HG03432 (cell line): ENCODE data around the gene TNS1.

Experiments
- ATAC-seq: cut with Tn5 transposase; IDR thresholded peaks from one replicate; pipeline ENCODE4 v1.9.1; 2021; ENCODE audit warnings: mild to moderate bottlenecking, moderate library complexity; ENCODE audit not compliant: unreplicated experiment

The TNS1 gene

DNA sequence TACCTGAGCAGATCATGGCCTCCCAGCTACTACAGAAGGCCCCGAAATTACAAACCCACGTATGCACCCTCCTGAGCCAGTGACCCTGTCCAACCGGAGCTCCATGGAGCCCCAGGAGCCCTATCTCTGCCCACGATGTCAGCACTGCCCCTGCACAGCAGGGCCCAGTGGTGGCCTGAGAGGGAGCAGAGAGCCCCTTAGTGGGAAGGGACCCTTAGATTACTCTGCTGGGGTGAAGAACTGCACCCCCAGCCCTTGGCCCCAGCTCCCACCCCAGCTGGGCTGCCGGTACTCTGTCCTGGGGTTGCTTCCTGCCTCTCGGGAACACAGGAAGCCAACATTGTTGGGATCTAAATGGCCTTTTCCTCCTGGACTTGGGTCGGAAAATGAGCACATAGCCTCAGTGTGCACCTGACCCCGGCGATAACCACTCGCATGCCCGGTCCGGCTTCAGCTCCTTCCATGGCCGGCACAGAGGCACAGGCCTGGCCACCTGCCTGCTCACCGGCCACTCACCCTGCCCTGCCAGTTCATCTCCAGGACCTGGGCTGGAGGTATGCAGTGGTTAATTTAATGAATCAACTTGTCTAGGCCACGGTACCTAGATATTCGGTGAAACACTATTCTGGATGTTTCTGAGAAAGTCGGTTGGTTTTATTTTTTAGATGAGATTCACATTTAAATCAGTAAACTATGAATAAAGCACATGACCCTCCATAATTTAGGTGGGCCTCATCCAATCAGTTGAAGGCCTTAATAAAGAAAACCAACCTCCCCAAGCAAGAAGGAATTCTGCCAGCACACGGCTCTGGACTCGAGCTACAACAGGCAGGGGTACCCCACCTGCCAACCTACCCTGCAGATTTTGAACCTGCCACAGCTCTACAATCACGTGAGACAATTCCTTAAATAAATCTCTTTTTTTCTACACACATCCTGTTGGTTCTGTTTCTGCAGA is 19.2 kb downstream of the TNS1 start:
- ATAC-seq, result no peak

DNA sequence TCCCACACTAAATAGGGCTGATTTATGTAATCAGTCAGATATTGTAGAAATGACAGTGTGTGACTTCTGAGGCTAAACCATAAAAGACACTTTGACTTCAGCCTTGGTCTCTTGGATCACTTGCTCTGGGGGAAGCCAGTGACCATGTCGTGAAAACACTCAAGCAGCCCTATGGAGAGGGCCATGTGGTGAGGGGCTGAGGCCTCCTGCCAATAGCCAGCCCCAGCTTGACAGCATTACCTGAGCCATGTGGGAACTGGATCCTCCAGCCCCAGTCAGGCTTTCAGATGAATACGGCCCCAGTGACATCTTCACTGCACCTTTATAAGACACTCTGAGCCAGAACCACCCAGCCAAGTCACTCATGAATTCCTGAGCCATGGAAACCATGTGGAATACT is 20.8 kb downstream of the TNS1 start:
- no peak for ATAC-seq

DNA sequence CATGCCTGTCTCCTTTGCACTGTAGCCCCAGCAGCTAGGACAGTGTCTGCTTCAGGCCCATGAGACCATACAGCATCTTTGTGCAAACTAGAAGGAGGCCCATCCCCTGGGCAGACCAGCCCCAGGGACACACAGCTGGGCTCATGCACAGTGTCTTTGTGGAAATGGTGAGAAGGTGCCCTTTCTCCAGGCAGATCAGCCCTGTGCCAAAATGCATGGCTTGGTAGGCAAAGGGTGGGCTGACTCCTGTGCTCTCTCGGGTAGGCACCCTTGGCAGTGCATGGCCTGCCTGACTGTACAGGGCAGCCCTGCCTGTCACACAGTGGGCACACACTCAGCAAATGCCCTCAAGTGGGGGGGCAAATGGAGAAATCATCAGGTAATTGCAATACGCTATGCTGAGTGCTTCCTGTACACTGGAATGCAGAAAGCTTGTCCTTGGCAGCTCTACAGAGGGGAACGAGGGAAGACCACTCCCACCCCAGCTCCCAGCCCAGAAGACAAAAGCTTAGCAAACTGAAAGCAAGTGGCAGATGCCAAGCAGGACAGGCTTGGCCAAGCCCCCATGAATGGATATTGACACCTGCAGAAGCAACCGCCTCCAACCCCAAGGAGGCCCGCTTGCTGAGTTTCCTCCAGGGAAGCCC is 21.6 kb downstream of the TNS1 start:
- ATAC-seq, result no peak

DNA sequence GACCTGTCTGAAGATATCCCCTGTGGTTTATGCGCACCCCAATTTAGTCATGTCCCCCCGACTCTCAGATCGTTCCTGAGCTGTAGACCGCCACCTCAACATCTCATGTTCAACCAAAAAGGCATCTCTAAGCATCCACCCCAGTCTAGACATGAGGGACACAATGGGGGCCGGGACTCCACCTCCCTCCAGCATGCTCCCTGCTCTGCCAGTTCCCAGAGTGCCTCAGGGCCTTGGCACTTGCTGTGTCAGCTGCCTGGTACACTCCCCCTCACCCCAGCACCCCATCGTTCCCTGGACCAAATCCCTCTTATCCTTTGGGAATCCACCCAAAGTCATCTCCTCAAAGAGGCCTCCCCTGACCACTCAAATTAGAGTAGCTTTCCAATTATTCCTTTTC is 22.2 kb downstream of the TNS1 start:
- ATAC-seq, result no peak

DNA sequence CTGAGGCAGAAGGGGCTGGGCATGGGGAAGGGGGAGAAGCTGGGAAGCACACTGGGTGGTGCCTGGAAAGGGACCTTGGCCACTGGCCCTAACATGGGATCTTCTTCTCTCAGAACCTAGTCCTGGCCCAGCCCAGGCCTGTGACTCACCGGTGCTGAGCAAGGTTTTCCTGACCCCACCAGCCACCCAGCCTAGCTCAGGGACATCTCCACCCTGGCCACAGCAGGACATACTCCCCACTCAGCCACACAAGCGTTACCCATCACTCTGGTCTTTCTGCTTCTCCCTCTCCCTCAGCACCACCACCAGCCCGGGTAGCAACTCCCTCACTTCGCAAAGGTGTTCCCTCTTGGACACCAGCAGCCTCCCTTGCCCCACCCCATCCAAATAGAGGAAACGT is 22.8 kb downstream of the TNS1 start:
- ATAC-seq, result no peak

DNA sequence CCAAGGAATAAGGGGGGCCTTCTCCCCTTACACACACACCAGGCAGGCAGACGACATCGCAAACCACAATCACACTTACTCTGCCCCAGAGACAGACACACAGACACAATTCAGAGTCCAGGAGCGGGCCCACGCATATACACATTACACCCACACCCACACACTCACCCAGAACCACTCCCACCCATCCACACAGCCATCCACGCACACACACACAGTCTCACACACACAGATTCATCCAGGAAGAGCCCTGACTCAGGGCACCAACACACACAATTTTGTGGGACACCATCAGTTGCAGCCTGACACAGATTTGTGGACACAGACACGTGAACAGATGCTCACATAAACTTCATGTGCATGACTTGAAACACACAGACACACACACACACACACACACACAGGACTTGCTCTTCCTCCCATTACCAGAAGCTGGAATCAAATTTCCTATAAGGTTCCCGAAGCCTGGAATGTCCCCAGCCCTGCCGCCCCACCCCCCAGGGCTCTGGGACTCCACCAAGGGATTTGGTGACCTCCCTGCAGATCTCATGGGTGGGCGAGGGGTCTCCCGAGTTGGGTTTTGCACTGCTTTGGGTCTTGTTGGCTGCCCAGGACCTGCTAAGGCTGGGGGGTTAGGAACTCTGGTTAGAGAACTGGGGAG is 23.5 kb downstream of the TNS1 start:
- ATAC-seq, result no peak

DNA sequence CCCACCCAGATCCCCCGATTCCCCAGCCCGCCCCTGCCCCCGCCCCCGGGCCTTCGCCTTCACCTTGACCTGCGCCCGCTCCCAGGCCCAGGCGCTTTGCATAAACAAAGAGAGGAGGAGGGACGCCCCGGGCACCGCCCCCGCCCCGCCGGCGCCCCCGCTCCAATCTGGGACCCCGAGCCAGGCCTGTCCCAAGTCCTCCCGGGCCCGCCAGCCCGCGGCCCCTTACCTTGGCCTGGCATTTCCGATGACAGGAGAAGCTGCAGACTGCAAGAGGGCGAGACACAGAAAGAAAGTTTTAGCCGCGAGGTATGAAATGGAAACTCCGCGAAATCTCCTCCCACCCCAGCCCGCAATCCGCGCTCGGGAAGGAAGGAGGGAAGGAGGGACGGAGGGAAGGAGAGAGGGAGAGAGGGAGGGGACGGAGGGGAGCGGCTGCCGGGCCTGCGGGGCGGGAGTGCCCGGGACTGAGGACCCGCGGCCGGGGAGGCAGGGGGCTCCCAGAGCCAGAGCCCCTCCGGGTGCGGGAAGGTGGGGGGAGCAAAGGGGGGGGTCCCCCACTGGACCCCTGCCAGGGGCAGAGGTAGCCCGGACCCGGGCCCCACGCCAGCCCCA is 24.2 kb downstream of the TNS1 start:
- ATAC-seq, result no peak

DNA sequence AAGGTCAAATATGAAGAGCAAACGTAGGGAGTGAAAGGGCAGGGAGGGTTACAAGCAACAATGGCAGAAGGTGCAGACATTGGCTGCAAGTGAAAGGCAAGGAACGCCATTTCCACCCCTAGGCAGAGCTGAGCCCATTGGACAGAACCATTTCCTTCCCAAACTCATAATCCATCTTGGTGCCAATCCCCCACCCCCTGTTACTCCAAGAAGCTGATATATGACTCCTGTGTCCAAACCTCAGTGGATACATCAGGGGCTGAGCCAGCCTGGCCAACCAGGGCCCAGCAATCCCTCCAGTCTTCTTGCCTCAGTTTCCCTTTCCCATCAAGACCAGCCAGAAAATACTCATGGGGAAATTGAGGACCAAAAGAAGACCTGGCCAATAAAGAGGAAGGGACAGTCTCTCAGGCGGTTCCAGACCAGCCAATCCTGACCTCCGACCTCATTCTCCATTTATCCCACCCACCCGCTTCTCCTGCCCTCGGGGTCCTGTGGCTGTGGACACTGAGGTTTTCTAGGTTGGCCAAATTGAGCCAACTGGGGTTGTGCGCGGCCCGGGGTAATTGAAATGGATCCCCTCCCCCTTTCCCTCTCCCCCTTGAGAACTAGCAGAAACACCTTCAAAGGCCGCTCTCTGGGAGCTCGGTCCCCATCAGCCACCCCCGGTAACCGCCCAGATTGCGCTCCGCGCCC is 24.8 kb downstream of the TNS1 start:
- no peak for ATAC-seq

DNA sequence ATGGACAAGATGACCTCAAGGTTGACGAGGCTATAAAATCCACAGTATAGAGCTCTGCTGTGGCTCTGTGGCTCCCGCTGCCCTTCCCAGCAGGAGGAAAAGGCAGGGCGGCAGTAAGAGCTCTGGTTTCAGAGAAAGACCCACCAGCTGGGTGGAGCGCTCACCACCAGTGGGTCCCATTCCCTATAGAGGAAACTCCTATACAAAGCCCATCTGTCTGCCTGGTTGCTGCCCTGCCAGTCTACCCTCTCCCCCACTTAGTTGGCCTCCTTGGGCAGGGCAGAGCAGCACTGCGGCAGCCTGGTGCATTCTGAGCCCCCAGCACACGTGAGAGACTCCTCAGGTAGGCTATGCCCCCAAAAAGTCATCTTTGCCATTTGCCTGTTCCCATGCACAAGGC is 26.5 kb downstream of the TNS1 start:
- ATAC-seq, result no peak

DNA sequence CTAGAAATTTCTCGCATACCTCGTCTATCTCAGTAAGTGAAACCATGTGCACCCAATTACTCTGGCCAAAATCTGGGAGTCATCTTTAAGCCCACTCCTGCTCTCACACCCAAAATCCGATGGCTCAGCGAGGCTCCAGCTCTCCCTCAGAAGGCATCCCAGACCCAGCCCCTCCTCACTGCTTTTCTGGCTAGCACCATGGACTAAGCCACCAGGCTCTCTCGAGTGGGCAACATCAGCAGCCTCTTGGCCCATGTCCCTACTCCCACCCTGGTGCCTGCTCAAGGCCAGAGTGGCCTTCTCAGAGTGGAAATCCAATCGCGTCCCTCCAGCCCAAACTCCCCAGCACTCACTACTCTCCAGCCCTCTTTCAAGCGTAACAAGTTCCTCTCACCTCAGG is 27.2 kb downstream of the TNS1 start:
- no peak for ATAC-seq

DNA sequence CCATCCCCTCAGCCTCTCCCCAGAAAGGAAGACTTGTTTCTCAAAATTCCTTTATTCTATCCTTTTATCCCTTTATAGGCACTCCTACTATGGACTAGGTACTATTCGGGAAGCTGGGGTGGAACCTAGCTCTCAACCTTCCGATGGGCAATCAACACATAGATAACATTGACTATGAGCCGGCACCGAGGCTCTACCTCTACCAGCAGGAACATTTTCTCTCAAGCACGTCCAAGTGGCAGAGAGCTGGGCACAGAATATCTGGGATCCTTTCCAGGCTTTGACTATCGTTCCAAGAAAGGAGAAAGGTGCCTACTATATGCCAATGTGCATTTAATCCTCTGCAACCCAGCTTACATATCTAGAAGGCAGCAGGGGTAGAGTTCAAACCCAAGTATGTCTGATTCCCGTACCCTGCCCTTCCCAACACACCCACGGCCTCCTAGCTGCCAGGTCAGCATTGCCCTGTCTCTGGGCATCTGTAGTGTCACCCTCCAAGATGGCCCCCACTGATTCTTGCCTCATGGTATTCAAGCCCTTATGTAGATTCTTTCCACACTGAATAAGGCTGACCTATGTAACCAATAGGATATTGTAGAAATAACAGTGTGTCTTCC is 28.3 kb downstream of the TNS1 start:
- ATAC-seq, result no peak

DNA sequence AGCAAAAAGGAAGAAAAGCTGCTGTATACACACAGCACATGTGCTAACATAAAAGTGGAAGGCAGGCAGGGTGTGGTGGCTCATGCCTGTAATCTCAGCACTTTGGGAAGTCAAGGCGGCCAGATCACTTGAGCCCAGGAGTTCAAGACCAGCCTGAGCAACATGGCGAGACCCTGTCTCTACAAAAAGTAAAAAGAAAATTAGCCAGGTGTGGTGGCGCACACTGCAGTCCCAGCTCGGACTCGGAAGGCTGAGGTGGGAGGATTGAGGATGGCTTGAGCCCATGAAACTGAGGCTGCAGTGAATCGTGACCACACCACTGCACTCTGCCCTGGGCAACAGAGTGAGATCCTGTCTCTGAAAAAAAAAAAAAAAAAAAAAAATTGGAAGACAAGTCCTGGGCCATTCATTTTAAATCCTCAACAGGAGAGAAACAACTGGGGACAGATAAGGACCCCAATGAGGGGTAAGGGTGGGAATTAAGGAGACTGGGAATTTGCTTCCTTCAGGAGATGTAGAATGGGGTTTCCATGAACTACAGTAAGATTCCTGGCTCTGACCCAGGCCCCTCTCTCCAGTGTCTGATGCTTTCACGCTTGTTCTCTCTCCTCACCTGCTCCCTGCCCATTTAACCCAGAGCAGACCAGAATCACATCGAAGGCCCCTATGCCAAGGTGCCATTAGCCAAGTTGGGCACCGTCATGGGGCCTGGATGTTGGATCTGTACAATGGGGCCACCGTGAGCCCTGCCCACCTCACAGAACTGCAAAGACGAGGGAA is 29.6 kb downstream of the TNS1 start:
- no peak for ATAC-seq

DNA sequence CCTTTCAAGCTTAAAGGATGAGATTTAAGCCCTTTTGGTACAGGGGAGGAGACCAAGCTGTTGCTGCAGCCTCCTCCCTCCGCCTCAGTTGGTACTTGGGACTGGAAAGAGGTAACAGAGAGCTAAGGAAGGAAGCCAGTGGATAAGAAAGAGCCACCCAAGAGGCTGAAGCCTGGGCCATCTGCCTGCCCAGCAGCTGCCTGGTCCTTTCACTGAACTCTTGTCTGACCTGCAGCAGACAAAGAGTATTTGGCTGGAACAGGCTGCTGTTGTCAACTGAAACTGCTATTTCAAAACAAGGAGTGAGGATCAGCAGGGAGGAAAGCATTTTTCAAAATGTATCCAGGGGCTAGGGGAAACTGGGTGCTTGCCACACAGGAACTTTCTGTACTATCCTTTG is 30.3 kb downstream of the TNS1 start:
- ATAC-seq, result no peak

DNA sequence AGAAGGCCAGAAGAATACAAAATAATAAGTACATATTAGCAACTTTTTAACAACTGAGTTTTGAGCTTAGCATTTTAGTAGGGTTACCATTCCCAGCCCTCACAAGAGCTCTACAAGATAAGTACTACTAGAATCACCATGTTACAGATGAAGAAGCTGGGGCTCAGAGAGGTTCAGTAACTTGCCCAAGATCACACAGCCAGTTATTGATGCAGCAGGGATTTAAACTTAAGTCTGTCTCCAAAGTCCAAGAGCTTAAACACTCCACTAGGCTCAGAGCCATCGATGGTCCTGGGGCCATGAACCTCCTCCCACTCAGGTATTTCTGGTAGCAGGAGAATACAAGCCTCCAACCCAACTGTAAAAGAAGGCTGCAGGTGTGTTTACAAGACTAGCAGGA is 30.8 kb downstream of the TNS1 start:
- no peak for ATAC-seq

DNA sequence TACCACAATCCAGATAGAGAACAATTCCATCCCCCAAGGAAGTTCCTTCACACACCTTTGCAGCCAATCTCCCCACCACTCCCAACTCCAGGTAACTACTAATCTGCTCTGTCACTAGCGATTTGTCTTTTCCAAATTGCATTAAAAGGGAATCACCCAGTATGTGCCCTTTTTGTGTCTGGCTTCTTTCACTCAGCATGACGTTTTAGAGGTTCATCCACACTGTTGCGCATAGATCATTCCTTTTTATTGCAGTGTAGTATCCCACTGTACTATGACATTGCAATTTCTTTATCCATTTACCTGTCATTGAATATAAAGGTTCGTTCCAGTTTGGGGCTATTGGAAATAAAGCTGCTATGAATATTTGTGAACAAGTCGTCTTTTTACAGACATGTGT is 31.6 kb downstream of the TNS1 start:
- ATAC-seq, result no peak

DNA sequence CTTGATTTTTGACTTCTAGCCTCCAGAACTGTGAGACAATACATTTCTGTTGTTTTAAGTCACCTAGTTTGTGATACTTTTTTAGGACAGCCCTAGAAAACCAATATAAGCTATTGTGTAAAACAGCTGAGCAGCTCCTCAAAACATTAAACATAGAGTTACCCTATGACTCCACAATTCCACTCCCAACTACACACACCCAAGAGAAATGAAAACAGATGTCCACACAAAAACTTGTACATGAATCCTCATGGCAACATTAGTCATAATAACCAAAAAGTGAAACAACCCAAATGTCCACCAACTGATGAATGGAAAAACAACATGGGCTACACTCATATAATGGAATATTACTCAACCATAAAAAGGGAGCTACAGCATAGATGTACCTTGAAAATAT is 32.6 kb downstream of the TNS1 start:
- ATAC-seq, result no peak

DNA sequence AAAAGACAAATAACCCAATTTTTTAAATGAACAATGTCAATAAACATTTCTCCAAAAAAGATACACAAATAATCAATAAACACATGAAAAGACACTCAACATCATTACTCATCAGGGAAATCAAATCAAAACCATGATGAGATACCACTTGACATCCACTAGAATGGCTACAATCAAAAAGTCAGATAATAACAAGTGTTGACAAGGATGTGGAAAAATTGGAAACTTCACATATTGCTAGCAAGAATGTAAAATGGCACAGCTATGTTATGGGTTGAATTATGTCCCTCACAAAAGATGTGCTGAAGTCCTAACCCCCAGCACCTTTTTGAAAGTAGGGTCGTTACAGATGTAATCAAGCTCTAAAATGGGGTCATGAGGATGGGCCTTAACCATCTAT is 33.2 kb downstream of the TNS1 start:
- ATAC-seq, result no peak

DNA sequence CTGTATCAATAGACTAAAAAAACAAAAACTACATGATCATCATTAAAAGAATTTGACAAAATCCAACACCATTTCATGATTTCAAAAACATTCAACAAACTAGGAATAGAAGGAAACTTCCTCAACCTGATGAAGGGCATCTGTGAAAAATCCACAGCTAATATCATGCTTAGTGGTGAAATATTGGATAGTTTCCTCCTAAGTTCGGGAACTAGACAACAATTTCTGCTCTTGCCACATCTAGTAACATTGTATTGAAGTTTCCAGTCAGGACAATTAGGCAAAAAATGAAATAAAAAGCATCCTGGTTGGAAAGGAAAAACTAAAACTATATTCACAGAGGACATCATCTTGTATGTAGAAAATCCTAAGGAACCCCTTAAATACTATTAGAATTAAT is 34.8 kb downstream of the TNS1 start:
- ATAC-seq, result no peak

DNA sequence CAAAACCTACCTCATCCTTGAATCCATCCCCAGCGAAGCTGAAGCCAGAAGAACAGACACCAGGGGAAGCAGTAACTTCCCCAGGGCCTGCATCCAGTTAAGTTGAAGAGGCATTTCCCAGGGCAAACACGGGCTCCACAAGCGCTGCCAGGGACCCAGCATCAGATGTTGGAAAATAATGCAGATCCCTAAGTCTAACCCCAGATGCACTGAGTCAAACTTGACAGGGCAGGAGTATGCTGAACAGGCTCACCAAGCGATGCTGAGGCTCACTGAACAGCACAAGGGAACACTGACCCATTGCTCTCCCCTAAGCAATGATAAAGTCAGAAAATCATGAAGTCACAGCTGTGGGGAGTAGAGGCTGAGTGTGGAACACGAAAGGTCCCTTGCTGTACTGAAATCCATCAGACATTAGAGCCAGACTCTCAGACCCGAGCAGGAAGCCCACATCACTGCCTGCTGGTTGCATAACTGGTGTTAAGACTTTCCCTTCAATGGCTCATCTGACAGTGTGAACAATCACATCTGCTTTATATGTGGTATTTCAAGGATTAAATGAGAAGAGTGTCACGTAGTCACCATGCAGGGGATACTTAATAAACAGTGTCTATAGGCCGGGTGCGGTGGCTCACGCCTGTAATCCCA is 36.2 kb downstream of the TNS1 start:
- no peak for ATAC-seq
